SU-DHL-6 (cell line): ENCODE measurements around the gene FAH.

Experiments
- H2AFZ ChIP-seq: fragments of 200-600 bp; sonication (generic); 2 replicates; pipeline ENCODE4 v1.6.1; 2014; ENCODE audit warnings: low read depth, mild to moderate bottlenecking, moderate library complexity, mixed read lengths, antibody characterized with exemption, low read length; ENCODE audit not compliant: severe bottlenecking
- H3F3A ChIP-seq: fragments of 200-600 bp; shearing (Covaris generic); 2 replicates; pipeline ENCODE4 v1.6.0; 2016; ENCODE audit warnings: antibody characterized with exemption, mild to moderate bottlenecking; ENCODE audit not compliant: insufficient read depth
- H3K27ac ChIP-seq: fragments of 200-600 bp; sonication (generic); 2 replicates; pipeline ENCODE4 v1.5.1; 2016; ENCODE audit warnings: low read depth, mild to moderate bottlenecking, low read length, moderate library complexity, mixed read lengths
- H3K27me3 ChIP-seq: fragments of 200-600 bp; sonication (generic), shearing (Covaris generic); 2 replicates; pipeline ENCODE4 v1.6.0; 2014; ENCODE audit warnings: mild to moderate bottlenecking, low read length
- H3K36me3 ChIP-seq: fragments of 200-600 bp; sonication (generic); 2 replicates; pipeline ENCODE4 v1.6.1; 2014; ENCODE audit warnings: mild to moderate bottlenecking, low read length, mixed read lengths
- H3K4me2 ChIP-seq: fragments of 300-600, 200-600 bp; shearing (Covaris generic), sonication (generic); 2 replicates; pipeline ENCODE4 v1.6.0; 2014; ENCODE audit warnings: low read length, low read depth, mild to moderate bottlenecking; ENCODE audit not compliant: poor library complexity, severe bottlenecking
- H3K4me3 ChIP-seq: fragments of 200-600 bp; sonication (generic); 2 replicates; pipeline ENCODE4 v1.5.1; 2014; ENCODE audit warnings: antibody characterized with exemption, low read length, mild to moderate bottlenecking, mixed read lengths; ENCODE audit not compliant: insufficient read depth, poor library complexity, severe bottlenecking
- H3K79me2 ChIP-seq: fragments of 200-600 bp; sonication (generic); 2 replicates; pipeline ENCODE4 v1.6.1; 2014; ENCODE audit warnings: mild to moderate bottlenecking, low read length, moderate library complexity; ENCODE audit not compliant: insufficient read depth
- H3K9ac ChIP-seq: fragments of 200-600 bp; sonication (generic); 2 replicates; pipeline ENCODE4 v1.7.0; 2014; ENCODE audit warnings: mild to moderate bottlenecking, low read length
- H3K9me2 ChIP-seq: fragments of 200-600 bp; sonication (generic); replicated peaks from 2 replicates; pipeline ENCODE4 v1.6.1; 2014; ENCODE audit warnings: low read length; ENCODE audit not compliant: insufficient read depth
- H3K9me3 ChIP-seq: fragments of 200-600 bp; sonication (generic); 2 replicates; pipeline ENCODE4 v1.6.1; 2014; ENCODE audit warnings: low read length, mixed read lengths; ENCODE audit not compliant: insufficient read depth
- H4K20me1 ChIP-seq: fragments of 200-600 bp; sonication (generic); 2 replicates; pipeline ENCODE4 v1.6.1; 2014; ENCODE audit warnings: low read depth, mild to moderate bottlenecking, antibody characterized with exemption, low read length, moderate library complexity, mixed read lengths
- CTCF ChIP-seq: fragments of 200-600 bp; sonication (generic); IDR thresholded peaks from one replicate; pipeline ENCODE4 v1.5.1; 2017; ENCODE audit warnings: antibody characterized with exemption, mild to moderate bottlenecking, low read length, moderate library complexity; ENCODE audit not compliant: insufficient read depth, poor library complexity, severe bottlenecking
- EZH2phosphoT487 ChIP-seq: fragments of 200-600 bp; sonication (generic), shearing (Covaris generic); conservative IDR thresholded peaks from 2 replicates; pipeline ENCODE4 v1.6.1; 2018; ENCODE audit warnings: mild to moderate bottlenecking, antibody characterized with exemption, low read length, moderate library complexity, mixed read lengths

The FAH gene

GRCh38 chr15:80191198-80191597, 38.4 kb downstream of the FAH start:
- no peak for TF ChIP-seq CTCF
- no peak for TF ChIP-seq EZH2phosphoT487
- Histone ChIP-seq H4K20me1 (no peaks in the 10 kb centered on the region), H2AFZ (no peak overlapping the region), H3K36me3 (no peaks in the 10 kb centered on the region), H3K27ac (no peak overlapping the region), H3F3A (no peaks in the 10 kb centered on the region), H3K79me2 (no peaks in the 10 kb centered on the region), H3K4me2 (no peak overlapping the region), H3K4me3 (no peak overlapping the region), H3K9me2 (no peaks in the 10 kb centered on the region), H3K27me3 (no peaks in the 10 kb centered on the region), H3K9ac (no peak overlapping the region), H3K9me3 (no peaks in the 10 kb centered on the region)

GRCh38 chr15:80191897-80192595, 39.2 kb downstream of the FAH start:
- H3K36me3 ChIP-seq: no peaks in the 10 kb centered on the region
- TF ChIP-seq EZH2phosphoT487: no peak
- TF ChIP-seq CTCF: no peak
- H3K9me3 ChIP-seq: no peaks in the 10 kb centered on the region
- H4K20me1 ChIP-seq: no peaks in the 10 kb centered on the region
- no peaks in the 10 kb centered on the region for H3K9me2 ChIP-seq
- no peak overlapping the region for H3K27ac ChIP-seq
- H3F3A ChIP-seq: no peaks in the 10 kb centered on the region
- no peak overlapping the region for H3K4me3 ChIP-seq
- H3K9ac ChIP-seq: no peak overlapping the region
- no peaks in the 10 kb centered on the region for H3K27me3 ChIP-seq
- no peaks in the 10 kb centered on the region for H3K79me2 ChIP-seq
- no peak overlapping the region for H2AFZ ChIP-seq
- H3K4me2 ChIP-seq: no peak overlapping the region

GRCh38 chr15:80194186-80194585, 41.4 kb downstream of the FAH start:
- H3K36me3 ChIP-seq: no peaks in the 10 kb centered on the region
- no peaks in the 10 kb centered on the region for H3K9me3 ChIP-seq
- H3K9ac ChIP-seq: no peak overlapping the region
- no peak overlapping the region for H3K4me3 ChIP-seq
- TF ChIP-seq EZH2phosphoT487 (no peak), CTCF (no peak)
- no peak overlapping the region for H2AFZ ChIP-seq
- H3K9me2 ChIP-seq: no peaks in the 10 kb centered on the region
- H3F3A ChIP-seq: no peaks in the 10 kb centered on the region
- no peak overlapping the region for H3K27ac ChIP-seq
- H4K20me1 ChIP-seq: no peaks in the 10 kb centered on the region
- H3K27me3 ChIP-seq: no peaks in the 10 kb centered on the region
- no peaks in the 10 kb centered on the region for H3K79me2 ChIP-seq
- H3K4me2 ChIP-seq: no peak overlapping the region
